Glutamatergic neuron (in vitro differentiated cells): ENCODE results near the gene TAX1BP3. TPM values are rescaled to one million over a fixed set of nuclear protein-coding genes. Genes with fewer than 3 reads are reported as not detected.

Experiments
- DNase-seq: peaks from one replicate; pipeline ENCODE4 v3.0.0; 2022
- H3K27ac Mint-ChIP-seq: one replicate; pipeline ENCODE4 v1.8.0; 2020; ENCODE audit warnings: mild to moderate bottlenecking, mixed read lengths, inconsistent platforms; ENCODE audit not compliant: unreplicated experiment
- H3K27me3 Mint-ChIP-seq: one replicate; pipeline ENCODE4 v1.8.0; 2020; ENCODE audit warnings: mild to moderate bottlenecking, moderate library complexity, mixed read lengths, inconsistent platforms; ENCODE audit not compliant: unreplicated experiment
- H3K36me3 Mint-ChIP-seq: one replicate; pipeline ENCODE4 v1.8.0; 2020; ENCODE audit warnings: mild to moderate bottlenecking, mixed read lengths, inconsistent platforms; ENCODE audit not compliant: unreplicated experiment
- H3K4me1 Mint-ChIP-seq: one replicate; pipeline ENCODE4 v1.8.0; 2020; ENCODE audit warnings: mild to moderate bottlenecking, low read depth, mixed read lengths, inconsistent platforms; ENCODE audit not compliant: unreplicated experiment
- H3K4me3 Mint-ChIP-seq: one replicate; pipeline ENCODE4 v1.8.0; 2020; ENCODE audit warnings: mild to moderate bottlenecking, mixed read lengths, inconsistent platforms; ENCODE audit not compliant: unreplicated experiment
- H3K9me3 Mint-ChIP-seq: one replicate; pipeline ENCODE4 v1.8.0; 2020; ENCODE audit warnings: mild to moderate bottlenecking, moderate library complexity, mixed read lengths, inconsistent platforms; ENCODE audit not compliant: unreplicated experiment
- CTCF ChIP-seq: fragments of 200-600 bp; sonication (generic); IDR thresholded peaks from one replicate; pipeline ENCODE4 v1.5.0; 2021; ENCODE audit not compliant: partially characterized antibody, unreplicated experiment
- total RNA-seq: library from RNA; stranded (reverse); fragmentation: NEBNext Ultra II Directional; extraction: Animal tissue kit (Norgen Biotek cat#: 25700); gene quantifications from one replicate; pipeline ENCODE4 v1.2.1, GENCODE V29; 2021; ENCODE audit not compliant: unreplicated experiment

Gene TAX1BP3
- total RNA-seq, 1 donor from 2014 or later: 91.4 TPM

GRCh38 chr17:3681057-3681456, 12.7 kb upstream of the TAX1BP3 start:
- Mint-ChIP-seq H3K36me3 (no peaks in the 10 kb centered on the region), H3K27me3 (no peaks in the 10 kb centered on the region), H3K27ac (no peak overlapping the region), H3K4me3 (no peak overlapping the region), H3K4me1 (peaks cover 2% of the 10 kb centered on the region), H3K9me3 (no peaks in the 10 kb centered on the region)
- no peak for DNase-seq
- TF ChIP-seq CTCF: no peak

- DNase-seq: no peak
- no peak overlapping the region for H3K4me3 Mint-ChIP-seq
- no peak for TF ChIP-seq CTCF
- no peak overlapping the region for H3K27ac Mint-ChIP-seq
- H3K4me1 Mint-ChIP-seq: peaks cover 2% of the 10 kb centered on the region
- no peaks in the 10 kb centered on the region for H3K27me3 Mint-ChIP-seq
- no peaks in the 10 kb centered on the region for H3K9me3 Mint-ChIP-seq
- no peaks in the 10 kb centered on the region for H3K36me3 Mint-ChIP-seq
Observed at GRCh38 chr17:3679531-3680126, 11.3 kb upstream of the TAX1BP3 start.

GRCh38 chr17:3678821-3679530, 10.6 kb upstream of the TAX1BP3 start:
- Mint-ChIP-seq H3K4me1 (peaks cover 2% of the 10 kb centered on the region), H3K9me3 (no peaks in the 10 kb centered on the region), H3K27ac (no peak overlapping the region), H3K4me3 (no peak overlapping the region), H3K27me3 (no peaks in the 10 kb centered on the region), H3K36me3 (no peaks in the 10 kb centered on the region)
- TF ChIP-seq CTCF: no peak
- no peak for DNase-seq

GRCh38 chr17:3678095-3678820, 9.9 kb upstream of the TAX1BP3 start:
- H3K4me3 Mint-ChIP-seq: no peak overlapping the region
- TF ChIP-seq CTCF: no peak
- no peak overlapping the region for H3K27ac Mint-ChIP-seq
- H3K36me3 Mint-ChIP-seq: no peaks in the 10 kb centered on the region
- H3K27me3 Mint-ChIP-seq: peaks cover 2% of the 10 kb centered on the region
- H3K4me1 Mint-ChIP-seq: peaks cover 2% of the 10 kb centered on the region
- no peaks in the 10 kb centered on the region for H3K9me3 Mint-ChIP-seq
- DNase-seq: no peak

- H3K4me3 Mint-ChIP-seq: no peak overlapping the region
- TF ChIP-seq CTCF: no peak
- peak overlapping the region; percentile 28 for H3K27ac Mint-ChIP-seq
- no peak for DNase-seq
- H3K27me3 Mint-ChIP-seq: peaks cover 2% of the 10 kb centered on the region
- H3K9me3 Mint-ChIP-seq: no peaks in the 10 kb centered on the region
- no peaks in the 10 kb centered on the region for H3K36me3 Mint-ChIP-seq
- no peaks in the 10 kb centered on the region for H3K4me1 Mint-ChIP-seq
Observed at GRCh38 chr17:3675886-3676285, 7.5 kb upstream of the TAX1BP3 start.
